Subcutaneous abdominal adipose tissue (tissue), 5 donors: Measurements from ENCODE around the gene ARID2.

Source experiments
- H3K27ac ChIP-seq: one replicate; pipeline ENCODE4 v1.7.0; 2013; ENCODE audit warnings: low read depth, mild to moderate bottlenecking, inconsistent platforms, low read length, moderate library complexity
- H3K27me3 ChIP-seq, 5 donors: one replicate each; pipeline ENCODE4 v1.7.0; 2013; ENCODE audit warnings: low read length in 5 of 5, inconsistent platforms in 1 of 5; ENCODE audit not compliant: control insufficient read depth in 5 of 5, insufficient read depth in 4 of 5
- H3K36me3 ChIP-seq, 5 donors: one replicate each; pipeline ENCODE4 v1.7.0; 2013; ENCODE audit warnings: low read length in 5 of 5; ENCODE audit not compliant: control insufficient read depth in 5 of 5, insufficient read depth in 5 of 5
- H3K4me1 ChIP-seq, 5 donors: one replicate each; pipeline ENCODE4 v1.7.0; 2013; ENCODE audit warnings: low read length in 5 of 5, mild to moderate bottlenecking in 3 of 5, moderate library complexity in 1 of 5; ENCODE audit not compliant: control insufficient read depth in 5 of 5, insufficient read depth in 5 of 5
- H3K4me3 ChIP-seq, 5 donors: one replicate each; pipeline ENCODE4 v1.7.0; 2013; ENCODE audit warnings: low read length in 5 of 5, low read depth in 1 of 5
- H3K9ac ChIP-seq, 5 donors: one replicate each; pipeline ENCODE4 v1.7.0; 2013; ENCODE audit warnings: low read length in 5 of 5, mild to moderate bottlenecking in 4 of 5, moderate library complexity in 3 of 5
- H3K9me3 ChIP-seq, 5 donors: one replicate each; pipeline ENCODE4 v1.7.0; 2013; ENCODE audit warnings: low read length in 5 of 5; ENCODE audit not compliant: control insufficient read depth in 5 of 5
- donor health status: healthy.
- donor health status: healthy.
- donor health status: healthy.
- donor health status: healthy.
- donor health status: healthy.

The ARID2 gene

DNA sequence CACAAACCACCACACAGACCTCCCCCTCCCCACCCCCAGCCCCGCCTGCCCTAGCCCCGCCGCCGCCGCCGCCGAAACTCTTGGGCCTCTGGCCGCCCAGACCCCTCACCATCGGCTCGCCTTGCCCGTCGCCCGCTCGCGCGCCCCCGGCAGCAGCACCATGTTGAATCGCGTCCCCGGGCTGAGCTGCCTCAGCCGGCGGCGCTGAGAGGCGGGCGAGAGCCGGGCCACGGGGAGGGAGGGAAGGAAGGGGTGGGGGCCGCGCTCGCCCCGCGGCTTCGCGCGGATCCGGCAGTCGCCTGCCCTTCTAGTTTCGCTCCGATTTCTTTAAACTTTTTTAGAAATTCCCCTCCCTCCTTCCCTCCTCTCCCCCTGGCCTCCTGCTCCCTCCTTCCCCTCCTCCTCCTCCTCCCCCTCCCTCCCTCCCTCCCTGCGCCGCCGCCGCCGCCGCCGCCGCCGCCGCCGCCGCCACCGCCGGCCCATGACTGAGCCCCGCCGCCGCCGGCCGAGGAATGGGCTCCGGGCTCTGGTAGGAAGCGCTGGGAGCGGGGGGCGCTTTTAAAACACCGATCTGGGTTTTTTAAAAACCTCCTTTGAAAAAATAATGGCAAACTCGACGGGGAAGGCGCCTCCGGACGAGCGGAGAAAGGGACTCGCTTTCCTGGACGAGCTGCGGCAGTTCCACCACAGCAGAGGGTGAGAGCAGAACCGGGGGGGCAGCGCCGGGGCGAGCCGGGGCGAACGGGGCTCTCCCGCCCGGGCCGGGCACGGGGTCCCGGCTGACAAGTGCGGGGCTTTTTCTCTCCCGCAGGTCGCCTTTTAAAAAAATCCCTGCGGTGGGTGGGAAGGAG is at the start of gene ARID2:
Gene ARID2, plus strand, starts transcription at position 474 of the 851 bp plus-strand sequence. Its CDS starts 131 bp downstream, at position 605.
- H3K4me1 ChIP-seq = peaks cover 5 to 51% (median 43%) of the 10 kb centered on the region in 5 donors
- H3K27ac ChIP-seq = peak within 1 kb of the TSS; percentile 98
- H3K27me3 ChIP-seq = no peaks in the 10 kb centered on the region
- H3K9ac ChIP-seq = peak within 1 kb of the TSS; percentile 93 to 99 (median 96)
- H3K4me3 ChIP-seq = peak within 1 kb of the TSS; percentile 88 to 96 (median 94)
- no peaks in the 10 kb centered on the region for H3K36me3 ChIP-seq
- H3K9me3 ChIP-seq = no peaks in the 10 kb centered on the region

DNA sequence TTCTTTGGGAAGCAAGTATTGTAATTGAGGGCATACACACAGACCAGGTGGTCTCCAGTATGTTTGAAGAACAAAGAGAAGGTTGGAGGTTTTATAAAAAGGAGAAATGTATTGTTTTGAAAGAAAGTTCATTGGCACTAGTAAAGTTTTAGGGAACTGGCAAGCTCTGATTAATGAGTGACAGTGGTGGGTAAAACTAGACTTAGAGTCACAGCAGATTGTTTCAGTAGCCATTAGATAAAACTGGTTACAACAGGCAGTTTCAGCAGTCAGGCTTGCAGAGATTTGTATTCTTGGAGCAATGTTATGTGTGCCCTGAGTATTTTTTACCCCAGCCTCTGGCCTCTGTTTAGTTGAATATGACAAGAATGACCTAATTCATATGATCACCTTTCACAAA is 49.1 kb upstream of the ARID2 start:
- Histone ChIP-seq H3K27ac (no peak overlapping the region), H3K9me3 (no peaks in the 10 kb centered on the region), H3K4me1 (no peaks in the 10 kb centered on the region), H3K36me3 (no peaks in the 10 kb centered on the region), H3K4me3 (no peak overlapping the region), H3K9ac (no peak overlapping the region), H3K27me3 (no peaks in the 10 kb centered on the region)

GRCh38 chr12:45681465-45681864 is 48.0 kb upstream of the ARID2 start:
- Histone ChIP-seq H3K27ac (no peak overlapping the region), H3K36me3 (no peaks in the 10 kb centered on the region), H3K4me3 (no peak overlapping the region), H3K4me1 (no peaks in the 10 kb centered on the region), H3K27me3 (no peaks in the 10 kb centered on the region), H3K9me3 (no peaks in the 10 kb centered on the region), H3K9ac (no peak overlapping the region)

GRCh38 chr12:45685680-45686079 is 43.8 kb upstream of the ARID2 start:
- H3K27ac ChIP-seq = no peak overlapping the region
- H3K4me3 ChIP-seq = no peak overlapping the region
- no peaks in the 10 kb centered on the region for H3K9me3 ChIP-seq
- H3K36me3 ChIP-seq = no peaks in the 10 kb centered on the region
- no peaks in the 10 kb centered on the region for H3K27me3 ChIP-seq
- no peak overlapping the region for H3K9ac ChIP-seq
- H3K4me1 ChIP-seq = no peaks in the 10 kb centered on the region

DNA sequence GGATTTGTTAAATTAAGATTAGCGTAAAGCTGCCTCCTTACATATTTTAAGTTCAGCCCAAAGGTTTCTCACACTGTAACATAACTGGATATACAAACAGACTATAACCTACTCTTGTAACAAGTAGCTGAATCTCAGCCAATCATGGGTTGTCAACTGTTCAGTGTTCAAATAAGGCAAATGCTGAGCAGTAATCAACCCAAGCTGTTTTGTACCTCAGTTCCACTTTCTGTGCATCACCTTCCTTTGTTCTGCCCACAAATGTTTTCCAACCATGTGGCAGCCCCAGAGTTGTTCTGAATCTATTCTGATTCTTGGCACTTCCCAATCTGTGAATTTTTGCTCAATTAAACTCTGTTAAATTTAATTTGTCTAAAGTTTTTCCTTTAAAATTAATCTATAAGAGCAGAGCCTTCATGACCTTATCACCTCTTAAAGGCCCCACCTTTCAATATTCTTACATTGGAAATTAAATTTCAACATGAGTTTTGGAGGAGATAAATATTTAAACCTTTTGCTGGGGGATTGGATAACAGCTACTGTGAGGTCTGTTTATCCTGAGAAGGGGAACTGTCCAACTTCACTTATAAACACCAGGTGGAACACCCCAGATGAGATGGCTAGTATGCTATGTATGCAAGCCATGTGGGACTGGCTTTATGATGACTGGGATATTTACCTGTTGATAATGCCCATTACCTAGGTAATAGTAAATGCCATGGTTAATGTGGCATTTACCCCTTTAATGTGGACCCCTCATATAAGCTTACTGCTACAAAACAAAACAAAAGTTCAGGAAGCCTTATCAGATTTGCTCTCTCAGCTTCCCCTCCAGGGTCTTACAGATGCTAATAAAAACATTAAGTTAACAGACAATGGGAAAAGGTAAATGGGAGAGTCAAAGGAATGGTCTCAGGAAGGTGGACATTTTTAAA is 42.2 kb upstream of the ARID2 start:
- Histone ChIP-seq H3K36me3 (no peaks in the 10 kb centered on the region), H3K9me3 (no peaks in the 10 kb centered on the region), H3K27ac (no peak overlapping the region), H3K4me1 (no peaks in the 10 kb centered on the region), H3K4me3 (no peak overlapping the region), H3K27me3 (no peaks in the 10 kb centered on the region), H3K9ac (no peak overlapping the region)

- H3K9ac ChIP-seq = no peak overlapping the region
- no peak overlapping the region for H3K4me3 ChIP-seq
- H3K27me3 ChIP-seq = no peaks in the 10 kb centered on the region
- no peak overlapping the region for H3K27ac ChIP-seq
- H3K4me1 ChIP-seq = no peaks in the 10 kb centered on the region
- no peaks in the 10 kb centered on the region for H3K36me3 ChIP-seq
- H3K9me3 ChIP-seq = no peaks in the 10 kb centered on the region
These were observed 41.3 kb upstream of the ARID2 start for GRCh38 chr12:45688183-45688582.

- Histone ChIP-seq H3K9ac (no peak overlapping the region), H3K4me3 (no peak overlapping the region), H3K36me3 (no peaks in the 10 kb centered on the region), H3K27ac (no peak overlapping the region), H3K4me1 (peaks cover 0 to 7% (median 0%) of the 10 kb centered on the region in 5 donors), H3K27me3 (no peaks in the 10 kb centered on the region), H3K9me3 (peaks cover 0 to 10% (median 5%) of the 10 kb centered on the region in 5 donors)
These were observed 34.5 kb upstream of the ARID2 start for GRCh38 chr12:45695035-45695434.

- H3K36me3 ChIP-seq = no peaks in the 10 kb centered on the region
- H3K27me3 ChIP-seq = no peaks in the 10 kb centered on the region
- peaks cover 0 to 10% (median 5%) of the 10 kb centered on the region in 5 donors for H3K9me3 ChIP-seq
- H3K9ac ChIP-seq = no peak overlapping the region
- H3K27ac ChIP-seq = no peak overlapping the region
- H3K4me1 ChIP-seq = peaks cover 0 to 7% (median 0%) of the 10 kb centered on the region in 5 donors
- H3K4me3 ChIP-seq = no peak overlapping the region
These were observed 33.9 kb upstream of the ARID2 start for GRCh38 chr12:45695606-45696005.

DNA sequence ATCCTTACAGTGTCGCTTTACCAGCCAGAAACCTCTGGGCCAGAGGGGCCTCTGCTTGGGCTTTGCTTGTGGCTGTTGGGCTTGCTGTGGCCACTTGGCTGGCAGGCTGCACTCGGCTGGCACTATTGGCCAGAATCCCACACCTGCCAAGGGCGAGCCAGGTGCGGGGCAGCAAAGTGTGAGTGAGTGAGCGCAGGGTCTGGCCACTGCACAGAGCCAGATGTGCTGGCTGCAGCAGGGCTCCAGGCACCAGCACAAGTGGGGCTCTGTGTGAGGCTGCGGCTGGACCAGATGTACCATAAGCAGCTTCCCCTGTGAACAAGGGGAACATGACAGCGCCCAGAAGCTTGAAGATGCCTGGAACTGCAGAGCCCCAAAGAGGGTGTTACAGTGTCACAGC is 33.5 kb upstream of the ARID2 start:
- peaks cover 0 to 13% (median 5%) of the 10 kb centered on the region in 5 donors for H3K9me3 ChIP-seq
- H3K4me1 ChIP-seq = peaks cover 0 to 7% (median 0%) of the 10 kb centered on the region in 5 donors
- H3K4me3 ChIP-seq = no peak overlapping the region
- no peak overlapping the region for H3K9ac ChIP-seq
- no peaks in the 10 kb centered on the region for H3K36me3 ChIP-seq
- no peak overlapping the region for H3K27ac ChIP-seq
- no peaks in the 10 kb centered on the region for H3K27me3 ChIP-seq

- Histone ChIP-seq H3K27me3 (no peaks in the 10 kb centered on the region), H3K9ac (no peak overlapping the region), H3K36me3 (no peaks in the 10 kb centered on the region), H3K4me1 (peaks cover 0 to 7% (median 0%) of the 10 kb centered on the region in 5 donors), H3K4me3 (no peak overlapping the region), H3K27ac (no peak overlapping the region), H3K9me3 (peaks cover 0 to 19% (median 8%) of the 10 kb centered on the region in 5 donors)
These were observed 32.1 kb upstream of the ARID2 start for GRCh38 chr12:45697371-45697770.
